HEK293 (cell line): ENCODE results near the gene AATK.

Experiments
- CTCF ChIA-PET: fragments of 350-600 bp; formaldehyde crosslinking; extraction: SDS; loops from one replicate; lab custom pipeline; 2021; ENCODE audit warnings: antibody characterized with exemption; lab: Yijun Ruan, JAX
- POLR2A ChIA-PET: fragments of 300-600 bp; formaldehyde crosslinking; extraction: SDS; loops from one replicate; lab custom pipeline; 2020; ENCODE audit warnings: antibody characterized with exemption, inconsistent platforms; lab: Yijun Ruan, JAX
- H3K27ac ChIP-seq: fragments of 200-500 bp; sonication (Bioruptor generic); 2 replicates; pipeline ENCODE4 v1.5.1; 2014; ENCODE audit warnings: low read depth, low read length, control low read depth, inconsistent platforms; ENCODE audit errors: extremely low read depth
- H3K36me3 ChIP-seq, 2 experiments: fragments of 200-500 bp in 1 of 2; sonication (Bioruptor generic) in 1 of 2; 1 replicate in 1 of 2; 2 replicates in 1 of 2; pipeline ENCODE4 v1.5.1; 2014 to 2017; ENCODE audit warnings: inconsistent platforms in 2 of 2, low read length in 2 of 2; ENCODE audit not compliant: control insufficient read depth in 2 of 2, insufficient read depth in 1 of 2
- H3K4me1 ChIP-seq: fragments of 200-500 bp; sonication (Bioruptor generic); 2 replicates; pipeline ENCODE4 v1.5.1; 2014; ENCODE audit warnings: mild to moderate bottlenecking, low read length, inconsistent platforms; ENCODE audit not compliant: control insufficient read depth, insufficient read depth
- H3K4me3 ChIP-seq: 2 replicates; pipeline ENCODE4 v1.5.1; 2011; ENCODE audit warnings: low read depth, mild to moderate bottlenecking, control low read depth, low read length, moderate library complexity
- H3K9me3 ChIP-seq: fragments of 200-500 bp; sonication (Bioruptor generic); 2 replicates; pipeline ENCODE4 v1.5.1; 2014; ENCODE audit warnings: low read depth, low read length, inconsistent platforms; ENCODE audit not compliant: control insufficient read depth, insufficient read depth
- GLIS1 ChIP-seq: fragments of 450-650 bp; formaldehyde crosslinking; IDR thresholded peaks from 2 replicates; pipeline ENCODE4 v1.5.1; 2016; ENCODE audit warnings: missing biosample characterization, missing genetic modification characterization
- HOXD13 ChIP-seq: sonication (generic); formaldehyde crosslinking; IDR thresholded peaks from 2 replicates; pipeline ENCODE4 v1.8.0; 2022; ENCODE audit warnings: missing genetic modification reagents, borderline replicate concordance
- KLF10 ChIP-seq: fragments of 450-650 bp; IDR thresholded peaks from 2 replicates; pipeline ENCODE4 v1.5.1; 2018; ENCODE audit warnings: missing biosample characterization, mild to moderate bottlenecking, missing genetic modification characterization
- KLF16 ChIP-seq: fragments of 450-650 bp; formaldehyde crosslinking; IDR thresholded peaks from 2 replicates; pipeline ENCODE4 v1.5.1; 2017; ENCODE audit warnings: missing biosample characterization, missing genetic modification characterization
- KLF17 ChIP-seq: fragments of 450-650 bp; formaldehyde crosslinking; IDR thresholded peaks from 2 replicates; pipeline ENCODE4 v1.5.1; 2016; ENCODE audit warnings: missing biosample characterization, missing genetic modification characterization
- KLF8 ChIP-seq: fragments of 450-650 bp; formaldehyde crosslinking; IDR thresholded peaks from 2 replicates; pipeline ENCODE4 v1.5.1; 2016; ENCODE audit warnings: missing biosample characterization, missing genetic modification characterization
- SP7 ChIP-seq: fragments of 450-650 bp; formaldehyde crosslinking; IDR thresholded peaks from 2 replicates; pipeline ENCODE4 v1.5.1; 2016; ENCODE audit warnings: missing biosample characterization, missing genetic modification characterization
- ZFHX2 ChIP-seq: fragments of 450-650 bp; formaldehyde crosslinking; conservative IDR thresholded peaks from 2 replicates; pipeline ENCODE4 v1.5.1; 2016; ENCODE audit warnings: missing biosample characterization, missing genetic modification characterization
- ZFP41 ChIP-seq: fragments of 450-650 bp; formaldehyde crosslinking; IDR thresholded peaks from 2 replicates; pipeline ENCODE4 v1.5.1; 2016; ENCODE audit warnings: missing biosample characterization, missing genetic modification characterization, borderline replicate concordance
- ZIC2 ChIP-seq: fragments of 450-650 bp; formaldehyde crosslinking; IDR thresholded peaks from 2 replicates; pipeline ENCODE4 v1.5.1; 2016; ENCODE audit warnings: missing biosample characterization, missing genetic modification characterization
- ZNF157 ChIP-seq: fragments of 450-650 bp; formaldehyde crosslinking; IDR thresholded peaks from 2 replicates; pipeline ENCODE4 v1.5.1; 2016; ENCODE audit warnings: missing biosample characterization, missing genetic modification characterization
- ZNF184 ChIP-seq: fragments of 450-650 bp; IDR thresholded peaks from 2 replicates; pipeline ENCODE4 v1.5.1; 2018; ENCODE audit warnings: missing biosample characterization, mild to moderate bottlenecking, missing genetic modification characterization
- ZNF341 ChIP-seq: fragments of 450-650 bp; formaldehyde crosslinking; IDR thresholded peaks from 2 replicates; pipeline ENCODE4; 2016; ENCODE audit warnings: low read depth, missing biosample characterization, missing genetic modification characterization
- ZNF473 ChIP-seq: fragments of 450-650 bp; formaldehyde crosslinking; IDR thresholded peaks from 2 replicates; pipeline ENCODE4 v1.5.1; 2017; ENCODE audit warnings: missing biosample characterization, missing genetic modification characterization
- ZNF600 ChIP-seq: fragments of 450-650 bp; formaldehyde crosslinking; IDR thresholded peaks from 2 replicates; pipeline ENCODE4 v1.5.1; 2016; ENCODE audit warnings: missing biosample characterization, missing genetic modification characterization
- ZNF610 ChIP-seq: fragments of 450-650 bp; formaldehyde crosslinking; IDR thresholded peaks from 2 replicates; pipeline ENCODE4 v1.5.1; 2016; ENCODE audit warnings: missing biosample characterization, missing genetic modification characterization, borderline replicate concordance
- ZNF704 ChIP-seq: fragments of 450-650 bp; formaldehyde crosslinking; IDR thresholded peaks from 2 replicates; pipeline ENCODE4 v1.5.1; 2016; ENCODE audit warnings: missing biosample characterization, missing genetic modification characterization
- ZNF776 ChIP-seq: fragments of 450-650 bp; formaldehyde crosslinking; IDR thresholded peaks from 2 replicates; pipeline ENCODE4 v1.5.0; 2017; ENCODE audit warnings: missing biosample characterization, missing genetic modification characterization, borderline replicate concordance
- TF ChIP-seq, protein P1 (sequence below): fragments of 450-650 bp; formaldehyde crosslinking; optimal IDR thresholded peaks from 2 replicates; pipeline ENCODE3; 2016; ENCODE audit warnings: missing biosample characterization, mild to moderate bottlenecking, missing genetic modification characterization
- TF ChIP-seq, protein P2 (sequence below): fragments of 450-650 bp; formaldehyde crosslinking; IDR thresholded peaks from 2 replicates; pipeline ENCODE4 v1.5.1; 2016; ENCODE audit warnings: missing biosample characterization, missing genetic modification characterization
- TF ChIP-seq, protein P3 (sequence below): fragments of 450-650 bp; formaldehyde crosslinking; IDR thresholded peaks from 2 replicates; pipeline ENCODE4 v1.5.1; 2017; ENCODE audit warnings: missing biosample characterization, missing genetic modification characterization

Gene AATK

GRCh38 chr17:81097943-81098308, 68.1 kb downstream of the AATK start:
- ChIA-PET CTCF (interaction anchor here (0.5 to 7.1 kb wide), 40 partner anchors 8 to 462 kb away, joined by 3 to 109 read pairs (median 5); partner anchors contain the start of genes BAIAP2 and CHMP6), POLR2A (interaction anchor here (0.6 to 2.2 kb wide), 10 partner anchors 14 to 461 kb away, joined by 3 to 8 read pairs (median 4); partner anchors contain the start of genes BAIAP2, NDUFAF8 and TEPSIN)
- Histone ChIP-seq H3K4me1 (peaks cover 17% of the 10 kb centered on the region), H3K36me3 (peaks cover 0 to 16% of the 10 kb centered on the region in 2 experiments; a peak in 1 of 3 replicates), H3K27ac (no peak overlapping the region), H3K4me3 (no peak overlapping the region), H3K9me3 (no peaks in the 10 kb centered on the region)
- TF ChIP-seq GLIS1 (tag by site-specific recombination): peak; percentile 58; the same call in 1 of the 2 replicates
- TF ChIP-seq ZIC2 (tag by site-specific recombination): peak; percentile 2; the same call in 1 of the 2 replicates
- no peak for TF ChIP-seq ZNF473 (tag by site-specific recombination)
- TF ChIP-seq ZFHX2 (tag by site-specific recombination): 0 out of 2 replicates have a peak, but pooled peaks have one; percentile 12

- POLR2A ChIA-PET: interaction anchor here (0.6 to 2.2 kb wide), 10 partner anchors 14 to 462 kb away, joined by 3 to 8 read pairs (median 4); partner anchors contain the start of genes BAIAP2, NDUFAF8 and TEPSIN
- Histone ChIP-seq H3K4me3 (peak overlapping the region; percentile 8; the same call in 1 of the 2 replicates), H3K27ac (no peak overlapping the region), H3K4me1 (peaks cover 17% of the 10 kb centered on the region), H3K9me3 (no peaks in the 10 kb centered on the region), H3K36me3 (peaks cover 0 to 16% of the 10 kb centered on the region in 2 experiments; a peak in 1 of 3 replicates)
- CTCF ChIA-PET: interaction anchor here (0.5 to 7.1 kb wide), 41 partner anchors 9 to 461 kb away, joined by 3 to 109 read pairs (median 5); partner anchors contain the start of genes BAIAP2 and CHMP6
- peak; percentile 44 for TF ChIP-seq ZNF600 (tag by site-specific recombination)
- peak; percentile 39; the same call in 1 of the 2 replicates for TF ChIP-seq KLF10
- no peak for TF ChIP-seq ZNF157
- peak; percentile 89 for TF ChIP-seq ZIC2 (tag by site-specific recombination)
- TF ChIP-seq, protein P1, sequence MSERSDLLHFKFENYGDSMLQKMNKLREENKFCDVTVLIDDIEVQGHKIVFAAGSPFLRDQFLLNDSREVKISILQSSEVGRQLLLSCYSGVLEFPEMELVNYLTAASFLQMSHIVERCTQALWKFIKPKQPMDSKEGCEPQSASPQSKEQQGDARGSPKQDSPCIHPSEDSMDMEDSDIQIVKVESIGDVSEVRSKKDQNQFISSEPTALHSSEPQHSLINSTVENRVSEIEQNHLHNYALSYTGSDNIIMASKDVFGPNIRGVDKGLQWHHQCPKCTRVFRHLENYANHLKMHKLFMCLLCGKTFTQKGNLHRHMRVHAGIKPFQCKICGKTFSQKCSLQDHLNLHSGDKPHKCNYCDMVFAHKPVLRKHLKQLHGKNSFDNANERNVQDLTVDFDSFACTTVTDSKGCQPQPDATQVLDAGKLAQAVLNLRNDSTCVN (tag by site-specific recombination): peak; percentile 14
- TF ChIP-seq KLF16 (tag by site-specific recombination): peak; percentile 88; the same call in 1 of the 2 replicates
- no peak for TF ChIP-seq ZFP41 (tag by site-specific recombination)
- TF ChIP-seq, protein P2, sequence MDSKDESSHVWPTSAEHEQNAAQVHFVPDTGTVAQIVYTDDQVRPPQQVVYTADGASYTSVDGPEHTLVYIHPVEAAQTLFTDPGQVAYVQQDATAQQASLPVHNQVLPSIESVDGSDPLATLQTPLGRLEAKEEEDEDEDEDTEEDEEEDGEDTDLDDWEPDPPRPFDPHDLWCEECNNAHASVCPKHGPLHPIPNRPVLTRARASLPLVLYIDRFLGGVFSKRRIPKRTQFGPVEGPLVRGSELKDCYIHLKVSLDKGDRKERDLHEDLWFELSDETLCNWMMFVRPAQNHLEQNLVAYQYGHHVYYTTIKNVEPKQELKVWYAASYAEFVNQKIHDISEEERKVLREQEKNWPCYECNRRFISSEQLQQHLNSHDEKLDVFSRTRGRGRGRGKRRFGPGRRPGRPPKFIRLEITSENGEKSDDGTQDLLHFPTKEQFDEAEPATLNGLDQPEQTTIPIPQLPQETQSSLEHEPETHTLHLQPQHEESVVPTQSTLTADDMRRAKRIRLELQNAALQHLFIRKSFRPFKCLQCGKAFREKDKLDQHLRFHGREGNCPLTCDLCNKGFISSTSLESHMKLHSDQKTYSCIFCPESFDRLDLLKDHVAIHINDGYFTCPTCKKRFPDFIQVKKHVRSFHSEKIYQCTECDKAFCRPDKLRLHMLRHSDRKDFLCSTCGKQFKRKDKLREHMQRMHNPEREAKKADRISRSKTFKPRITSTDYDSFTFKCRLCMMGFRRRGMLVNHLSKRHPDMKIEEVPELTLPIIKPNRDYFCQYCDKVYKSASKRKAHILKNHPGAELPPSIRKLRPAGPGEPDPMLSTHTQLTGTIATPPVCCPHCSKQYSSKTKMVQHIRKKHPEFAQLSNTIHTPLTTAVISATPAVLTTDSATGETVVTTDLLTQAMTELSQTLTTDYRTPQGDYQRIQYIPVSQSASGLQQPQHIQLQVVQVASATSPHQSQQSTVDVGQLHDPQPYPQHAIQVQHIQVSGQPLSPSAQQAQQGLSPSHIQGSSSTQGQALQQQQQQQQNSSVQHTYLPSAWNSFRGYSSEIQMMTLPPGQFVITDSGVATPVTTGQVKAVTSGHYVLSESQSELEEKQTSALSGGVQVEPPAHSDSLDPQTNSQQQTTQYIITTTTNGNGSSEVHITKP (tag by site-specific recombination): no peak
- no peak for TF ChIP-seq HOXD13 (CRISPR knock-in tag)
- TF ChIP-seq SP7: peak; percentile 52
- no peak for TF ChIP-seq ZNF610
- TF ChIP-seq GLIS1 (tag by site-specific recombination): peak; percentile 64
- no peak for TF ChIP-seq ZNF704
- TF ChIP-seq, protein P3, sequence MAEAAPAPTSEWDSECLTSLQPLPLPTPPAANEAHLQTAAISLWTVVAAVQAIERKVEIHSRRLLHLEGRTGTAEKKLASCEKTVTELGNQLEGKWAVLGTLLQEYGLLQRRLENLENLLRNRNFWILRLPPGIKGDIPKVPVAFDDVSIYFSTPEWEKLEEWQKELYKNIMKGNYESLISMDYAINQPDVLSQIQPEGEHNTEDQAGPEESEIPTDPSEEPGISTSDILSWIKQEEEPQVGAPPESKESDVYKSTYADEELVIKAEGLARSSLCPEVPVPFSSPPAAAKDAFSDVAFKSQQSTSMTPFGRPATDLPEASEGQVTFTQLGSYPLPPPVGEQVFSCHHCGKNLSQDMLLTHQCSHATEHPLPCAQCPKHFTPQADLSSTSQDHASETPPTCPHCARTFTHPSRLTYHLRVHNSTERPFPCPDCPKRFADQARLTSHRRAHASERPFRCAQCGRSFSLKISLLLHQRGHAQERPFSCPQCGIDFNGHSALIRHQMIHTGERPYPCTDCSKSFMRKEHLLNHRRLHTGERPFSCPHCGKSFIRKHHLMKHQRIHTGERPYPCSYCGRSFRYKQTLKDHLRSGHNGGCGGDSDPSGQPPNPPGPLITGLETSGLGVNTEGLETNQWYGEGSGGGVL (tag by site-specific recombination): peak; percentile 91
- peak; percentile 81; the same call in 1 of the 2 replicates for TF ChIP-seq KLF8 (tag by site-specific recombination)
- peak; percentile 88 for TF ChIP-seq KLF17 (tag by site-specific recombination)
- TF ChIP-seq ZNF776 (tag by site-specific recombination): no peak
- TF ChIP-seq ZNF184: no peak
- peak; percentile 90 for TF ChIP-seq ZNF341 (tag by site-specific recombination)
Observed at GRCh38 chr17:81097134-81097942, 68.7 kb downstream of the AATK start.
